Panc1 (cell line): ENCODE data around the gene BMX. TPM values are rescaled to one million over a fixed set of nuclear protein-coding genes. Genes with fewer than 3 reads are reported as not detected.

Experiments used
- ATAC-seq: fragments of 200-7000 bp; cut with Tn5 transposase; 2 replicates; pipeline ENCODE4 v1.9.1; 2020; ENCODE audit warnings: mild to moderate bottlenecking, moderate library complexity
- BruUV-seq: library from RNA; stranded (reverse); fragments of 400-500 nt; replicated peaks from 2 replicates; lab custom pipeline; 2021; lab: Mats Ljungman, UMichigan
- CTCF ChIA-PET: fragments of 300-600 bp; sonication (Branson Sonifier 250); formaldehyde crosslinking; loops from one replicate; lab custom pipeline; 2022; ENCODE audit warnings: antibody characterized with exemption; lab: Charles Lee
- POLR2A ChIA-PET: fragments of 300-600 bp; sonication (Branson Sonifier 250); formaldehyde crosslinking; loops from one replicate; lab custom pipeline; 2022; ENCODE audit warnings: antibody characterized with exemption; lab: Charles Lee
- DNase-seq: peaks from one replicate; pipeline ENCODE4 v3.0.0-alpha.2; 2010; ENCODE audit warnings: low read depth, low spot score
- H3K27ac ChIP-seq: 2 replicates; pipeline ENCODE4 v1.5.1; 2011; ENCODE audit warnings: mild to moderate bottlenecking, low read length, inconsistent platforms
- H3K27me3 ChIP-seq: fragments of 200-500 bp; sonication (Bioruptor generic); 2 replicates; pipeline ENCODE4 v1.6.0; 2014; ENCODE audit warnings: low read length, inconsistent platforms; ENCODE audit not compliant: control insufficient read depth, insufficient read depth
- H3K36me3 ChIP-seq: fragments of 200-500 bp; sonication (Bioruptor generic); 2 replicates; pipeline ENCODE4 v1.5.1; 2014; ENCODE audit warnings: inconsistent platforms, mild to moderate bottlenecking, low read length, moderate library complexity; ENCODE audit not compliant: control insufficient read depth, insufficient read depth
- H3K4me1 ChIP-seq: 2 replicates; pipeline ENCODE4 v1.5.1; 2011; ENCODE audit warnings: inconsistent platforms, mild to moderate bottlenecking, low read length, moderate library complexity; ENCODE audit not compliant: control insufficient read depth, insufficient read depth
- H3K4me3 ChIP-seq, 2 experiments: 2 replicates each; pipeline ENCODE4 v1.5.1; 2011 to 2012; ENCODE audit warnings: low read depth in 2 of 2, low read length in 2 of 2, mild to moderate bottlenecking in 2 of 2, inconsistent platforms in 1 of 2, moderate library complexity in 1 of 2
- H3K9me3 ChIP-seq: fragments of 200-500 bp; sonication (Bioruptor generic); 2 replicates; pipeline ENCODE4 v1.5.1; 2014; ENCODE audit warnings: low read depth, mild to moderate bottlenecking, inconsistent platforms, low read length, moderate library complexity; ENCODE audit not compliant: control insufficient read depth, insufficient read depth
- CTCF ChIP-seq: fragments of 450-650 bp; IDR thresholded peaks from 2 replicates; pipeline ENCODE4 v1.5.1; 2017; ENCODE audit warnings: mild to moderate bottlenecking
- POLR2AphosphoS5 ChIP-seq: IDR thresholded peaks from 2 replicates; pipeline ENCODE4 v1.6.1; 2012; ENCODE audit warnings: mild to moderate bottlenecking, low read depth, low read length, moderate library complexity
- REST ChIP-seq, 2 experiments: IDR thresholded peaks; 2 replicates each; pipeline ENCODE4 v1.6.1; 2011 to 2012; ENCODE audit warnings: low read depth in 2 of 2, control low read depth in 1 of 2, low read length in 1 of 2, mild to moderate bottlenecking in 1 of 2, moderate library complexity in 1 of 2; ENCODE audit not compliant: insufficient read depth in 1 of 2
- SIN3A ChIP-seq: IDR thresholded peaks from 2 replicates; pipeline ENCODE4 v1.6.1; 2012; ENCODE audit warnings: low read depth, mild to moderate bottlenecking, low read length, moderate library complexity, borderline replicate concordance; ENCODE audit not compliant: insufficient read depth
- TCF7L2 ChIP-seq: IDR thresholded peaks from 2 replicates; pipeline ENCODE4 v1.6.1; 2011; ENCODE audit warnings: mild to moderate bottlenecking, low read depth, low read length, inconsistent platforms
- in situ Hi-C: cut with HindIII; loops from 2 replicates; pipeline ENCODE4 v1.10.0; 2016; ENCODE audit warnings: low sequenced_read_pairs, low pct_unique_long_range_greater_than_20kb
- intact Hi-C: fragments of 100-400 bp; cut with micrococcal nuclease; formaldehyde crosslinking; loops from one replicate; pipeline ENCODE4 v1.10.0; 2022; ENCODE audit not compliant: unreplicated experiment
- total RNA-seq: library from RNA; stranded (reverse); gene quantifications from one replicate; pipeline ENCODE4 v1.2.1, GENCODE V29; 2021; ENCODE audit not compliant: unreplicated experiment

BMX gene
- total RNA-seq, 1 experiment from 2014 or later, result not detected

DNA sequence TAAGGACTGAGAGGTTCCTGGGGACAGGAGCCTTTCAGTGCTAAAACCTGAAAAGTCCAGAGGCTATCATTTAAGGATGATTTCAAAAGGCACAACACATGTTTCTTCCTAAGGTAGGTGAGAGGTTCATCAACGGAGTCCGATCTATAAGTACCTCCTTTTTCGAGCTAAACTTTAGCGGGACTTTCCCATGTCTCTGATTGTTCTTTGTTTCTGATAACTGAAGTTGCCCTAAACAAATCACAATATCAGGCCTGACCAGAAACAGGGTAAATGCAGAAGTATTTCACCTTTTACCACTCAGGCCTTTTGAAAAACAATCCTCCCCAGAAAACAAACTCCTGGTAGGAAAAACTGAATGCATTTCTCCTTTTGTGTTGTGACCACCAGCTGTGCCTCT, 25.1 kb upstream of the BMX start:
- Histone ChIP-seq H3K4me3 (no peak overlapping the region), H3K4me1 (no peaks in the 10 kb centered on the region), H3K27me3 (no peaks in the 10 kb centered on the region), H3K27ac (no peak overlapping the region), H3K9me3 (no peaks in the 10 kb centered on the region), H3K36me3 (no peaks in the 10 kb centered on the region)
- ATAC-seq (no peak), DNase-seq (no peak)
- in situ Hi-C loops (no loop called here), intact Hi-C loops (no loop called here)
- BruUV-seq, result no TSS peak
- POLR2A ChIA-PET, result no interaction called here
- CTCF ChIA-PET, result no interaction called here
- TF ChIP-seq SIN3A (no peak), POLR2AphosphoS5 (no peak)

DNA sequence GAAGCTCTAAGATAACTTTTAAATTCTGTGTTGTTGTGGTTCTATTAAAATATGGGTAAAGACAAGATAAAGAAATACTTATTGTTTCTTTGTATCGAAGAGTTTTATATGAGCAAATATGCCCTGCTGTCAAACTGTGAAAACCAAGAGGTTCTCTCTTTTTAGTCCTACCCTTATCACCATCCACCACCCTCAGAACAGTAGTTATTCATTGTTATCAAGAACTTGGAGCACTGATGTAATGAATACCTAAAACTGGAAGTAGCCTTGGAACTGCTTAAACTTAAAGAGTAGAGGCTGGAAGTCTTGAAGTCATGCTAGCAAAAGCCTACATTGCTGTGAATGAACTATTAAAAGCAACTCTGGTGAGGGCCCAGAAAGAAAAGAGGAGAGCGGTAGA, 16.7 kb upstream of the BMX start:
- ChIA-PET POLR2A (no interaction called here), CTCF (no interaction called here)
- Histone ChIP-seq H3K36me3 (no peaks in the 10 kb centered on the region), H3K4me3 (no peak overlapping the region), H3K9me3 (no peaks in the 10 kb centered on the region), H3K27ac (no peak overlapping the region), H3K27me3 (no peaks in the 10 kb centered on the region), H3K4me1 (no peaks in the 10 kb centered on the region)
- DNase-seq (no peak), ATAC-seq (no peak)
- BruUV-seq, result no TSS peak
- intact Hi-C loops, result no loop called here
- no peak for TF ChIP-seq TCF7L2
- in situ Hi-C loops, result no loop called here

DNA sequence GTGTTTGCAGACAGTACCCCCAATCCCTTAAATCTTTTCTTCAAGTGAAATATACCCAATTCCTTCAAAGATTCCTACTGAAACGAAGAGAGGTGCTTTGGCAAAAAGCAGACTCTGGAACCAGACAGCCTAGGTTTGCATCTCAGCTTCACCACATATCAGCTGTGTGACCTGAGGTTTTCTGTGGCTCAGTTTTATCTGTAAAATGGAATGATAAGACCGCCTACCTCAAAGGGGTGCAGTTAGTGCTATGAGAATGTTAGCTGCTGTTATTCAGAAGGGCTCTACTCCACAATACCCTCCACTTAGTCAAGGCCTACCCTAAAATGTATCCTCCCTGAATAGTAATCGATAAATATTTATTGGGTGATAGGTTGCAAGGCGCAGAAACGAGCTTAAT, 8.1 kb upstream of the BMX start:
- Histone ChIP-seq H3K9me3 (no peaks in the 10 kb centered on the region), H3K4me3 (peak overlapping the region; percentile 56 to 62), H3K4me1 (no peaks in the 10 kb centered on the region), H3K27ac (peak overlapping the region; percentile 81), H3K27me3 (no peaks in the 10 kb centered on the region), H3K36me3 (no peaks in the 10 kb centered on the region)
- intact Hi-C loops, result loop anchor here (10.0 kb wide), 1 partner anchor 192 kb away; no protein-coding TSS in a partner anchor
- POLR2A ChIA-PET, result no interaction called here
- ATAC-seq (no peak), DNase-seq (no peak)
- CTCF ChIA-PET, result no interaction called here
- no TSS peak for BruUV-seq
- TF ChIP-seq POLR2AphosphoS5, result no peak
- no peak for TF ChIP-seq TCF7L2
- TF ChIP-seq REST (IDR thresholded peaks at IDR 0.05; ENCODE audit: insufficient read depth in 1 of 2, low read depth in 2 of 2, low read length in 1 of 2), result no peak
- no peak for TF ChIP-seq SIN3A
- TF ChIP-seq CTCF, result no peak
- in situ Hi-C loops, result no loop called here
